ENCODE measurements around the gene C20orf204.
A peak's percentile ranks its signal among the peaks of the same experiment; 100 is the strongest.

DNA sequence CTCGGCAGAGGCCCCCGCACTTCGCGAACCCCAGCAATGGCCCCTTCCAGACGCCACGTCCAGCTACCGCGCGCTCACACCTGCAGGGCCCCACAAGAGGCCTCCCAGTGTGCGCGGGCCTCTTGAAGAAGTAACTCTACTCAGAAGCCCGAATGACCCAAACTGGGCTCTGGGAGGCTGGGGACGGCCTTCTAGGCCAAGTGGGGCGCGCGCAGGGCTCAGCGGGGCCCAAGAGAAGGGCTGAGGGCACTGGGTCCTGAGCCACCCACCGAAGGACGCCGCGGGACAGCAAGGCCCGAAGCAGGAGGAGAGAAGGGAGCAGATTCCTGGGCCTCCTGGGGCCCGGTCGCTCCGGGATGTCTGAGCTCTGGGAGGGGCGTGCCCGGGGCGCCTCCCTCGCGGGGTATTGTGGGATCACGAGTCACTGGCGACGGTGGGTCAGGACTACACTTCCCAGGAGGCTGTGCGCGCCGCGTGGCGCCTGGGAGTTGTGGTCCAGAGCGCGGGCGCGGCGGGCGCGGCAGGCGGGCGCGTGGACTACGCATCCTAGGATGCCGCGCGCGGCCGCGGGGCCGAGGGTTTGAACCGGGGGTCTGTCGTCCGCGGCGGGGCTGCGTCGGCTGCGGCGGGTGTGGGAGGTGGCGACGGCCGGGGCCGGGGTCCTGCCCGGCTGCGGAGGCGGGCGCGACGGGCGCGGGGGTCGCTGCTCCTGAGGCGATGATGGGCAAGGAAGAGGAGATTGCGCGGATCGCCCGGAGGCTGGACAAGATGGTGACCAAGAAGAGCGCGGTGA is 26.8 kb downstream of the C20orf204 start, which contains the start of gene TCEA2:
- TF ChIP-seq, protein P1, sequence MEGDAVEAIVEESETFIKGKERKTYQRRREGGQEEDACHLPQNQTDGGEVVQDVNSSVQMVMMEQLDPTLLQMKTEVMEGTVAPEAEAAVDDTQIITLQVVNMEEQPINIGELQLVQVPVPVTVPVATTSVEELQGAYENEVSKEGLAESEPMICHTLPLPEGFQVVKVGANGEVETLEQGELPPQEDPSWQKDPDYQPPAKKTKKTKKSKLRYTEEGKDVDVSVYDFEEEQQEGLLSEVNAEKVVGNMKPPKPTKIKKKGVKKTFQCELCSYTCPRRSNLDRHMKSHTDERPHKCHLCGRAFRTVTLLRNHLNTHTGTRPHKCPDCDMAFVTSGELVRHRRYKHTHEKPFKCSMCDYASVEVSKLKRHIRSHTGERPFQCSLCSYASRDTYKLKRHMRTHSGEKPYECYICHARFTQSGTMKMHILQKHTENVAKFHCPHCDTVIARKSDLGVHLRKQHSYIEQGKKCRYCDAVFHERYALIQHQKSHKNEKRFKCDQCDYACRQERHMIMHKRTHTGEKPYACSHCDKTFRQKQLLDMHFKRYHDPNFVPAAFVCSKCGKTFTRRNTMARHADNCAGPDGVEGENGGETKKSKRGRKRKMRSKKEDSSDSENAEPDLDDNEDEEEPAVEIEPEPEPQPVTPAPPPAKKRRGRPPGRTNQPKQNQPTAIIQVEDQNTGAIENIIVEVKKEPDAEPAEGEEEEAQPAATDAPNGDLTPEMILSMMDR (IDR thresholded peaks at IDR 0.05), result peak in 1 of 6 experiments; percentile 30
- peak in 3 of 4 donors; percentile 5 to 85 (median 79) for TF ChIP-seq POLR2A (IDR thresholded peaks at IDR 0.05)

Measured in esophagus squamous epithelium (tissue), 4 donors.